NCI-H226 (cell line): Measurements from ENCODE around the gene TBC1D9.

Experiments used
- DNase-seq: peaks from one replicate; pipeline ENCODE4 v3.0.0-alpha.2; 2015

Gene TBC1D9

GRCh38 chr4:140609548-140610425 is 146.4 kb downstream of the TBC1D9 start:
- DNase-seq, result no peak

GRCh38 chr4:140607852-140608251 is 148.3 kb downstream of the TBC1D9 start:
- no peak for DNase-seq

- no peak for DNase-seq
Measured at GRCh38 chr4:140604544-140604943, 151.6 kb downstream of the TBC1D9 start.

GRCh38 chr4:140603286-140603685 is 152.9 kb downstream of the TBC1D9 start:
- no peak for DNase-seq

GRCh38 chr4:140602714-140603113 is 153.5 kb downstream of the TBC1D9 start:
- no peak for DNase-seq

GRCh38 chr4:140600408-140600807 is 155.8 kb downstream of the TBC1D9 start:
- DNase-seq, result no peak

GRCh38 chr4:140595065-140595464 is 161.1 kb downstream of the TBC1D9 start:
- no peak for DNase-seq

GRCh38 chr4:140584439-140584838 is 171.7 kb downstream of the TBC1D9 start:
- DNase-seq, result no peak

- DNase-seq, result no peak
Measured at GRCh38 chr4:140581078-140581477, 175.1 kb downstream of the TBC1D9 start.

GRCh38 chr4:140579278-140579677 is 176.9 kb downstream of the TBC1D9 start:
- no peak for DNase-seq

- DNase-seq, result no peak
Measured at GRCh38 chr4:140575489-140575888, 180.7 kb downstream of the TBC1D9 start.

GRCh38 chr4:140571620-140572019 is 184.6 kb downstream of the TBC1D9 start:
- DNase-seq, result no peak
